GM23338 (cell line): ENCODE data around the gene SNAP91. TPM values are rescaled to one million over a fixed set of nuclear protein-coding genes. Genes with fewer than 3 reads are reported as not detected.

Experiments used
- ATAC-seq: fragments of 200-7000 bp; cut with Tn5 transposase; 3 replicates; pipeline ENCODE4 v1.9.1; 2020
- DNase-seq: peaks from one replicate; pipeline ENCODE4 v3.0.0-alpha.2; 2015; ENCODE audit warnings: low spot score
- H2AFZ ChIP-seq: fragments of 200-600 bp; sonication (generic); 2 replicates; pipeline ENCODE4 v1.8.0; 2016; ENCODE audit warnings: antibody characterized with exemption, mild to moderate bottlenecking, moderate library complexity
- H3F3A ChIP-seq: fragments of 200-600 bp; sonication (generic); replicated peaks from 2 replicates; pipeline ENCODE4 v1.8.0; 2017; ENCODE audit warnings: antibody characterized with exemption, mixed run types, low read depth
- H3K27ac ChIP-seq: fragments of 200-600 bp; sonication (generic); 2 replicates; pipeline ENCODE4 v1.6.1; 2016; ENCODE audit warnings: low read depth
- H3K27me3 ChIP-seq: fragments of 200-600 bp; sonication (generic); 2 replicates; pipeline ENCODE4 v1.8.0; 2016; ENCODE audit warnings: mild to moderate bottlenecking, mixed run types, moderate library complexity; ENCODE audit not compliant: insufficient read depth
- H3K36me3 ChIP-seq: fragments of 200-600 bp; sonication (generic); 2 replicates; pipeline ENCODE4 v1.8.0; 2016; ENCODE audit warnings: mild to moderate bottlenecking; ENCODE audit not compliant: insufficient read depth
- H3K4me1 ChIP-seq: fragments of 200-600 bp; sonication (generic); 2 replicates; pipeline ENCODE4 v1.8.0; 2016; ENCODE audit warnings: mild to moderate bottlenecking, moderate library complexity; ENCODE audit not compliant: insufficient read depth
- H3K4me2 ChIP-seq: fragments of 200-600 bp; sonication (generic); 2 replicates; pipeline ENCODE4 v1.7.1; 2017; ENCODE audit warnings: mixed run types
- H3K4me3 ChIP-seq: fragments of 200-600 bp; sonication (generic); 2 replicates; pipeline ENCODE4 v1.6.1; 2016; ENCODE audit warnings: mixed run types
- H3K79me2 ChIP-seq: fragments of 200-600 bp; sonication (generic); replicated peaks from 2 replicates; pipeline ENCODE4 v1.8.0; 2017; ENCODE audit warnings: mild to moderate bottlenecking; ENCODE audit not compliant: insufficient read depth
- H3K9me2 ChIP-seq: fragments of 200-600 bp; sonication (generic); 2 replicates; pipeline ENCODE4 v1.8.0; 2017; ENCODE audit not compliant: insufficient read depth
- H4K20me1 ChIP-seq: fragments of 200-600 bp; sonication (generic); replicated peaks from 2 replicates; pipeline ENCODE4 v1.8.0; 2017; ENCODE audit warnings: mild to moderate bottlenecking; ENCODE audit not compliant: insufficient read depth
- H3K27ac Mint-ChIP-seq: 2 replicates; pipeline ENCODE4 v1.8.0; 2020; ENCODE audit warnings: inconsistent platforms, mild to moderate bottlenecking, moderate library complexity, mixed read lengths
- H3K27me3 Mint-ChIP-seq: 3 replicates; pipeline ENCODE4 v1.8.0; 2022; ENCODE audit warnings: low read depth, mild to moderate bottlenecking, moderate library complexity, mixed read lengths, inconsistent platforms; ENCODE audit not compliant: insufficient read depth, poor library complexity
- H3K36me3 Mint-ChIP-seq: 3 replicates; pipeline ENCODE4 v1.8.0; 2021; ENCODE audit warnings: low read depth, mild to moderate bottlenecking, inconsistent platforms, moderate library complexity, mixed read lengths
- H3K4me1 Mint-ChIP-seq: 3 replicates; pipeline ENCODE4 v1.8.0; 2020; ENCODE audit warnings: mild to moderate bottlenecking, inconsistent platforms, mixed read lengths
- H3K4me3 Mint-ChIP-seq: 3 replicates; pipeline ENCODE4 v1.8.0; 2021; ENCODE audit warnings: moderate library complexity, mild to moderate bottlenecking, inconsistent platforms, mixed read lengths
- H3K9me3 Mint-ChIP-seq: 3 replicates; pipeline ENCODE4 v1.8.0; 2020; ENCODE audit warnings: moderate library complexity, mild to moderate bottlenecking, inconsistent platforms, mixed read lengths
- CTCF ChIP-seq, 2 experiments: fragments of 200-600 bp in 1 of 2; sonication (generic) in 1 of 2; conservative IDR thresholded peaks; 2 replicates each; pipeline versions ENCODE4 v1.5.1 to v1.6.1; 2016 to 2017; ENCODE audit warnings: antibody characterized with exemption in 2 of 2, low read depth in 2 of 2, mild to moderate bottlenecking in 2 of 2, moderate library complexity in 1 of 2
- ETS1 ChIP-seq: IDR thresholded peaks from 2 replicates; pipeline ENCODE4 v1.6.1; 2016; ENCODE audit warnings: antibody characterized with exemption
- EZH2 ChIP-seq: fragments of 200-600 bp; sonication (generic); IDR thresholded peaks from one replicate; pipeline ENCODE4 v1.8.0; 2017; ENCODE audit warnings: antibody characterized with exemption, mild to moderate bottlenecking, low read depth; ENCODE audit not compliant: unreplicated experiment
- REST ChIP-seq: IDR thresholded peaks from one replicate; pipeline ENCODE4 v1.6.1; 2018; ENCODE audit warnings: antibody characterized with exemption; ENCODE audit not compliant: unreplicated experiment
- polyA plus RNA-seq: library from polyadenylated mRNA; unstranded; fragments of >200 nt; fragmentation: Nextera tagmentation; extraction: Ambion mirVana; gene quantifications from 2 replicates; pipeline ENCODE4 v1.2.1, GENCODE V29; 2016
- total RNA-seq: library from RNA; depleted of rRNA; stranded (reverse); fragments of >200 nt; shearing (Covaris generic); gene quantifications from 2 replicates; pipeline ENCODE4 v1.2.3, GENCODE V29; 2014

SNAP91 gene
- total and polyA plus RNA-seq, 2 experiments from 2014 or later = 0.83 to 1.2 TPM

- H3K36me3 Mint-ChIP-seq = no peaks in the 10 kb centered on the region
- peaks cover 8% of the 10 kb centered on the region; the same call in 1 of the 2 replicates for H3F3A ChIP-seq
- DNase-seq = no peak
- H3K27me3 ChIP-seq = peaks cover 64% of the 10 kb centered on the region
- H3K27me3 Mint-ChIP-seq = peaks cover 40% of the 10 kb centered on the region
- H3K27ac Mint-ChIP-seq = no peak overlapping the region
- peak overlapping the region; percentile 98 for H2AFZ ChIP-seq
- no peak for TF ChIP-seq REST
- TF ChIP-seq CTCF (conservative IDR thresholded peaks at IDR 0.05; ENCODE audit: low read depth in 2 of 2) = no peak
- TF ChIP-seq EZH2 = peak; percentile 29
- peak overlapping the region; percentile 92 for H3K4me3 Mint-ChIP-seq
- peak overlapping the region; percentile 81 for H3K4me3 ChIP-seq
- H4K20me1 ChIP-seq = no peaks in the 10 kb centered on the region
- no peaks in the 10 kb centered on the region for H3K4me1 Mint-ChIP-seq
- ATAC-seq = no peak
- H3K4me2 ChIP-seq = peak overlapping the region; percentile 92
- no peak overlapping the region for H3K27ac ChIP-seq
- no peaks in the 10 kb centered on the region; the same call in 1 of the 2 replicates for H3K4me1 ChIP-seq
- no peaks in the 10 kb centered on the region for H3K9me2 ChIP-seq
- no peaks in the 10 kb centered on the region for H3K79me2 ChIP-seq
- peaks cover 4% of the 10 kb centered on the region; the same call in 1 of the 3 replicates for H3K9me3 Mint-ChIP-seq
- H3K36me3 ChIP-seq = no peaks in the 10 kb centered on the region
These were observed 798 bp upstream of the SNAP91 start for GRCh38 chr6:83709748-83710050.

- Mint-ChIP-seq H3K4me1 (no peaks in the 10 kb centered on the region), H3K27me3 (peaks cover 40% of the 10 kb centered on the region), H3K27ac (no peak overlapping the region), H3K9me3 (peaks cover 4% of the 10 kb centered on the region; the same call in 1 of the 3 replicates), H3K36me3 (no peaks in the 10 kb centered on the region), H3K4me3 (peak overlapping the region; percentile 92)
- peaks cover 8% of the 10 kb centered on the region; the same call in 1 of the 2 replicates for H3F3A ChIP-seq
- TF ChIP-seq ETS1 (no peak), EZH2 (peak; percentile 36)
- no peaks in the 10 kb centered on the region for H3K36me3 ChIP-seq
- peak overlapping the region; percentile 92 for H3K4me2 ChIP-seq
- H3K27me3 ChIP-seq = peaks cover 64% of the 10 kb centered on the region
- no peaks in the 10 kb centered on the region; the same call in 1 of the 2 replicates for H3K4me1 ChIP-seq
- no peaks in the 10 kb centered on the region for H4K20me1 ChIP-seq
- no peak overlapping the region for H3K27ac ChIP-seq
- no peaks in the 10 kb centered on the region for H3K79me2 ChIP-seq
- DNase-seq (peak; percentile 60), ATAC-seq (peak; percentile 62)
- H3K4me3 ChIP-seq = peak overlapping the region; percentile 81
- no peaks in the 10 kb centered on the region for H3K9me2 ChIP-seq
- H2AFZ ChIP-seq = peak overlapping the region; percentile 98
These were observed 343 bp downstream of the SNAP91 start for GRCh38 chr6:83708546-83708969.
